Thyroid gland (tissue), 4 donors: ENCODE measurements around the gene LKAAEAR1. TPM values are rescaled to one million over a fixed set of nuclear protein-coding genes. Genes with fewer than 3 reads are reported as not detected.

Experiments
- DNase-seq, 2 donors: peaks; one replicate each; pipeline ENCODE4 v3.0.0-alpha.2; 2019
- H3K27ac ChIP-seq, 3 donors: fragments of 200-600 bp; sonication (generic); 1 replicate in 2 of 3; 2 replicates in 1 of 3; pipeline ENCODE4 v1.5.1; 2016 to 2019; ENCODE audit warnings: mild to moderate bottlenecking in 1 of 3, moderate library complexity in 1 of 3
- H3K27me3 ChIP-seq: fragments of 200-600 bp; sonication (generic); one replicate; pipeline ENCODE4 v1.5.1; 2019
- H3K36me3 ChIP-seq, 2 donors: fragments of 200-600 bp; sonication (generic); one replicate each; pipeline ENCODE4 v1.5.1; 2016 to 2019
- H3K4me1 ChIP-seq, 2 donors: fragments of 200-600 bp; sonication (generic); one replicate each; pipeline ENCODE4 v1.5.1; 2017 to 2019
- H3K4me3 ChIP-seq, 3 donors: fragments of 200-600 bp; sonication (generic); replicated peaks in 1 of 3; 1 replicate in 2 of 3; 2 replicates in 1 of 3; pipeline ENCODE4 v1.5.1; 2016; ENCODE audit warnings: mild to moderate bottlenecking in 1 of 3
- H3K9me3 ChIP-seq: fragments of 200-600 bp; sonication (generic); one replicate; pipeline ENCODE4 v1.5.1; 2017
- POLR2A ChIP-seq, 2 donors: fragments of 450-650 bp; IDR thresholded peaks; one replicate each; pipeline ENCODE4 v1.6.1; 2017; ENCODE audit warnings: antibody characterized with exemption in 2 of 2, mild to moderate bottlenecking in 2 of 2, moderate library complexity in 1 of 2
- WGBS, 2 donors: methylation state at CpG; one replicate each; pipeline ENCODE4 v1.1.5; 2017; 5-methylcytosine and 5-hydroxymethylcytosine counted together
- intact Hi-C: fragments of 100-400 bp; cut with DNase I; formaldehyde crosslinking; loops from one replicate; pipeline ENCODE4 v1.15.1; 2023
- total RNA-seq, 4 donors: library from RNA; depleted of rRNA; stranded (reverse); fragments of >200 nt; gene quantifications; one replicate each; pipeline ENCODE4 v1.2.3, GENCODE V29; 2016
- TF ChIP-seq, protein P1 (sequence below), 6 experiments: fragments of 200-600 bp in 3 of 6; fragments of 450-650 bp in 3 of 6; sonication (generic) in 3 of 6; IDR thresholded peaks; one replicate each; pipeline ENCODE4 v1.5.1; 2016 to 2019; ENCODE audit warnings: antibody characterized with exemption in 6 of 6, mild to moderate bottlenecking in 2 of 6, inconsistent platforms in 1 of 6, moderate library complexity in 1 of 6

LKAAEAR1 gene
- total RNA-seq, 4 donors from 2014 or later, result 1.3 to 1.7 TPM; not detected in 2

- intact Hi-C loops, result no loop called here
- Histone ChIP-seq H3K4me1 (no peaks in the 10 kb centered on the region), H3K27me3 (no peaks in the 10 kb centered on the region), H3K9me3 (no peaks in the 10 kb centered on the region), H3K36me3 (no peaks in the 10 kb centered on the region), H3K4me3 (no peak overlapping the region), H3K27ac (no peak overlapping the region)
- no peak for TF ChIP-seq POLR2A (IDR thresholded peaks at IDR 0.05)
- WGBS, 2 donors, result 79 to 91% methylated on average over 8 to 10 of the region's 10 CpGs
- no peak for DNase-seq
Observed at GRCh38 chr20:64110411-64111068, 26.3 kb upstream of the LKAAEAR1 start.

DNA sequence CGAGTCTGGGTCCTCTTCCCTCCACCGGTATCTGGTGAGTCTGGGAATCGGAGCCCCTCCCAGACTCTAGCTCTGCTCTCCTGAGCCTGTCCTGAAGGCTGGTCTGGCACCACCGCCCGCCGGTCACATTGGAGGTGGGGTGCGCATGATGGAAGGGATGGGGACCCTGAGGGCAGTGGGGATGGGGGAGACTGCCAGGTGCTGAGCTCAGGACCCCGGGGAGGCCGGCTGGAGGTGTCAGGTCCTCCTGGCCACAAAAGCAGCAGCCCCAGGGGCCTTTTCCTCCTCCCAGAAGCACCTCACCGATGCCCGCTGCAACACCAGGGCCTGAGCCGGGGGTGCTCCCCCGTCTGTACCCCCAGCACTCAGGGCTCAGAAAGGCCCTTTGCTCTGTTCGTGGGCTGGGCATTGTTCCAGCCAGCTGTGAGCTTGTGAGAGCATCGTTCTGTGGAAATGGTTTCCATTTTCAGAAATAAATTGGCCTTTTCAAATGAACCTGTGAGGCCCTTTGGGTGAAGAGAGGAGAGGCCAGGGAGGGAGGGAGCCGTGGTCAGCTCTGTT, 25.7 kb upstream of the LKAAEAR1 start:
- intact Hi-C loops, result no loop called here
- H3K4me1 ChIP-seq, result no peaks in the 10 kb centered on the region
- TF ChIP-seq, protein P1, sequence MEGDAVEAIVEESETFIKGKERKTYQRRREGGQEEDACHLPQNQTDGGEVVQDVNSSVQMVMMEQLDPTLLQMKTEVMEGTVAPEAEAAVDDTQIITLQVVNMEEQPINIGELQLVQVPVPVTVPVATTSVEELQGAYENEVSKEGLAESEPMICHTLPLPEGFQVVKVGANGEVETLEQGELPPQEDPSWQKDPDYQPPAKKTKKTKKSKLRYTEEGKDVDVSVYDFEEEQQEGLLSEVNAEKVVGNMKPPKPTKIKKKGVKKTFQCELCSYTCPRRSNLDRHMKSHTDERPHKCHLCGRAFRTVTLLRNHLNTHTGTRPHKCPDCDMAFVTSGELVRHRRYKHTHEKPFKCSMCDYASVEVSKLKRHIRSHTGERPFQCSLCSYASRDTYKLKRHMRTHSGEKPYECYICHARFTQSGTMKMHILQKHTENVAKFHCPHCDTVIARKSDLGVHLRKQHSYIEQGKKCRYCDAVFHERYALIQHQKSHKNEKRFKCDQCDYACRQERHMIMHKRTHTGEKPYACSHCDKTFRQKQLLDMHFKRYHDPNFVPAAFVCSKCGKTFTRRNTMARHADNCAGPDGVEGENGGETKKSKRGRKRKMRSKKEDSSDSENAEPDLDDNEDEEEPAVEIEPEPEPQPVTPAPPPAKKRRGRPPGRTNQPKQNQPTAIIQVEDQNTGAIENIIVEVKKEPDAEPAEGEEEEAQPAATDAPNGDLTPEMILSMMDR (IDR thresholded peaks at IDR 0.05), result no peak
- TF ChIP-seq POLR2A (IDR thresholded peaks at IDR 0.05), result no peak
- no peak overlapping the region for H3K4me3 ChIP-seq
- H3K27me3 ChIP-seq, result no peaks in the 10 kb centered on the region
- no peak for DNase-seq
- H3K27ac ChIP-seq, result no peak overlapping the region
- H3K9me3 ChIP-seq, result no peaks in the 10 kb centered on the region
- no peaks in the 10 kb centered on the region for H3K36me3 ChIP-seq
- 60 to 75% methylated on average over 3 to 12 of the region's 16 CpGs for WGBS, 2 donors

DNA sequence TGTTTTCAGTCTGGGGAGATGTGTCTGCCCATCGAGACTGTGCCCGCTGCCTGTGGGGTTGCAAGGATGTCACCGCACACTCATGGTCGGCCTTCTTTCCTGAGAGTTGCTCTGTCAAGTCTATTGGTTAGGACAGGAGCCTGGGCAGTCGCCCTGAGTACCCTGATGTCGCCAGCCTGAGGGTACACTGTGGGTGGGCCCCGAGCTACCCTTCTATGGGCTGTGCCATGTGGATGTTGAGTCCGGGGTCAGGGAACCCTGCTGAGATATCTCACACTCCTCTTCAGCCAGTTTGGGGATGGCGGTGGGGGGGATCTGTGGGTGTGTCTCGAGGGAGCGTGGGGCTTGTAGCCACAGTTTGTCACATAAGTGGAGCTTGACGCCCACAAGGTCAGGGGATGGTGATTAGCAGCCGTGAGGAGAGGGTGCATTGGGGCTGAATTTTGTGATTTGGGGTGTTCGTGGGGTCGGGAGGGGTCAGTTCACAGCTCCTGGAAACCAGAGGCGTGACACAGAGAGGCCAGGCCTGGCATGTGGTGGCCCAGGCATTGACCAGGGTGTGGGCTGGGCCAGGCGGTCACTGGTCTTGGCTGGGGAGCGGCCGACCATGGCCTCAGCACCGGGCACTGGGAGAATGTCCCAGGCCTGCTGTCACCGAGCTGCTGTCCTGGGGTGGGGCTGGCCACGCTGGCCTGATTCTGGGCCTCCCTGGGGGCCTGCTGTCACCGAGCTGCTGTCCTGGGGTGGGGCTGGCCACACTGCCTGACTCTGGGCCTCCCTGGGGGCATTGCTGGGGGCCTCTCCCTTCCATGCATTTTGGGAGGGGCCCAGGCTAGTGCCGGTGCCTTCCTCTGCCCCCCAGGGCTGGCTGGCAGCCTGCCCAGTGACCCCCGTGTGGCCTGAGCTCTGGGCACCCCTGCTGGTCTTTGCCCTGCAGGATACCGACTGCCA, 24.8 kb upstream of the LKAAEAR1 start:
- no peak for DNase-seq
- 81% methylated on average over 13 to 20 of the region's 26 CpGs for WGBS, 2 donors
- Histone ChIP-seq H3K36me3 (no peaks in the 10 kb centered on the region), H3K27ac (no peak overlapping the region), H3K9me3 (no peaks in the 10 kb centered on the region), H3K4me1 (no peaks in the 10 kb centered on the region), H3K27me3 (no peaks in the 10 kb centered on the region), H3K4me3 (no peak overlapping the region)
- intact Hi-C loops, result no loop called here
- TF ChIP-seq, protein P1 (IDR thresholded peaks at IDR 0.05), result no peak
- no peak for TF ChIP-seq POLR2A (IDR thresholded peaks at IDR 0.05)

- TF ChIP-seq, protein P1 (IDR thresholded peaks at IDR 0.05), result no peak
- no peak for TF ChIP-seq POLR2A (IDR thresholded peaks at IDR 0.05)
- Histone ChIP-seq H3K4me3 (no peak overlapping the region), H3K4me1 (no peaks in the 10 kb centered on the region), H3K36me3 (no peaks in the 10 kb centered on the region), H3K27ac (no peak overlapping the region), H3K27me3 (no peaks in the 10 kb centered on the region), H3K9me3 (no peaks in the 10 kb centered on the region)
- WGBS, 2 donors, result 79 to 84% methylated on average over 17 to 19 of the region's 19 CpGs
- DNase-seq, result no peak
- intact Hi-C loops, result no loop called here
Observed at GRCh38 chr20:64107736-64108457, 23.7 kb upstream of the LKAAEAR1 start.
